ENCODE data around the gene MAP2K2.

The MAP2K2 gene

GRCh38 chr19:4060621-4061177 is 63.2 kb downstream of the MAP2K2 start:
- no peak for DNase-seq (ENCODE audit: low spot score)

DNA sequence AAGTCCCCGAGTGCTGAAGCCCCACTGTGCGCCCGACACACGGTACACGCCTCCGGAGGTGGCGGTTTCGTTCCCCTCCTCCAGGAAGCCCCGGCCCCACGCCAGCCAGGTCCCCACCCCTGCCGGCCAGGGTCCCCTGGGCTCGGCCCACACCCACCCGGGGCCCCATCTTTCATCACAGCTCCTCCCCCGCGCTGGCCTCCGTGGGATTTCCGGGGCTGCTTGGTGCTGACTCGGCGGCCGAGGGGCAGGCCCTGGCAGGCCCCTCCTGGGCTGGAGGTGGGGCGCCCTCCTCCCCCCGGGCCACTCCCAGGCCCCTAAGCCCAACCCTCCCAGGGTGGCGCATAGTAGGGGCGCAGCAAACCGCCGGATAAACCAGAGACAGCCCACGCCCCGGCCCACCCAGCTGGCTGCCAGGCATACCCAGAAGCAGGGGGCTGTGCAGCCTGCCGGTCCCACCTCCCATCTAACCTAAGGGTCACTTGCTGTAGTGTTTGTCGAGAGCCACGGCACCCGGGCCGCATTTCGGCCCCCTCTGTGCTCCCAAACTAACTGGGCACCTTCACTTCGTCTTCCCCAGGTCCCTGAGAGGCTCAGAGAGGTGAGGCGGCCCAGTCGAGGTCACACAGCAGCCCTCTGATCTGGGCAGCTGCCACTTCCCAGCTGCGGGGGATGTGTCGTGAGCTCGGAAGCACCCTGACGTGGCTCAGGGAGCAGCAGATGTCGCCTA is 63.9 kb downstream of the MAP2K2 start:
- no peak for DNase-seq (ENCODE audit: low spot score)

DNA sequence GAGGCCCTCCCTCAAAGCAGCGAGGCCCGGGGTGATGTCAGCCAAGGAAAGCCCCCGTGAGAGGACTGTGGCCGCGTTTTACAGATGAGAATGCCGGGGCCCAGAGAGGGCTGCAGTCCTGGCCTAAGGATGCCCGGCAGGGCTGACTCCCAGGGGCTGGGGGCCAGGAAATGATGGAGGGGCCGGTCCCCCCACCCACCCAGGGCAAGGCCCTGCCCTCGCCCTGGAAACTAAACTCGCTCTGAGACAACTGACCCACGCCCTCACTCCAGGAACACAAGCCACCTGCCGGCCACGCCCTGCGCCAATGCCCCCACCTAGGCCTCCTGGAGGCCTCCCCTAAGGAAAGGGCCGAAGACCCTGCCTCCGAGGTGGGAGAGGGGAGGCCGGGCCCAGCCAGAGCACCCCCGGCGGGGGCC is 64.5 kb downstream of the MAP2K2 start:
- no peak for DNase-seq (ENCODE audit: low spot score)

DNA sequence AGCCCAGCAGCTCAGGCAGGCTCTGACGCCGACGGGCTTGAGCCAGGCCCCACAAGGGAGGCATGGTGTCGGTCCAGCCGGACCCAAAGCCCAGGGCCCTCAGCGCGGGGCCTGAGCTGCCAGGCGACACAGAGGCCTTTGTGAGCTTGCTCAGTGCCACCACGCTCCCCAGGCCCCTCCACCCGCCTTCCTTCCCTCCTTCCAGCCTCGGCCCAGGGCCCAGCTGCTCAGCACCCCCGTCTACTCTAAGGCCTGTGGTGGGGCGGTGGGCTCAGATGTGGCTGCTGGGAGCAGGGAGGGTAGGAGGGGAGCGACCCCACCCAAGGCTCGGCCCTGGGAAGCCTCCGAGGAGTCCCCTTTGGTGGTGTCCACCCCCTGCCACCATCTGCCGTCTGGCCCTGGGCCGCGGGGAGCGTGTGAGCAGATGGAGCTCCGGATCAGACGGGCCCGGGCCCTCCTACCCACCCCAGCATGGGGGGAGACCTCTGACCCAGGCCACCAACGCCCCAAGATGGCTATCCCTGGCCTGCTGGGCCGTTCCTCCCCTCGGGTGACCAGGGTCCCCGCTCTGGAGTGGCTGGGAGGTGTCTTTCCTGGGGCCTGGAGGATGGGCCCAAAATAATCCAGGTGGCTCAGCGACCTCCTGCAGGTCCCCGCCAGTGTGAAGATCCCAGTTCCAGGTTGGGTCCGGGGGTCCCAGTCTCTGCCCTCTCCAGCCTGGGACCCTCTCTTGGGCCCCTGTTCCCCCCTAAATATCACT is 65.0 kb downstream of the MAP2K2 start:
- DNase-seq (ENCODE audit: low spot score) = peak; percentile 85

DNA sequence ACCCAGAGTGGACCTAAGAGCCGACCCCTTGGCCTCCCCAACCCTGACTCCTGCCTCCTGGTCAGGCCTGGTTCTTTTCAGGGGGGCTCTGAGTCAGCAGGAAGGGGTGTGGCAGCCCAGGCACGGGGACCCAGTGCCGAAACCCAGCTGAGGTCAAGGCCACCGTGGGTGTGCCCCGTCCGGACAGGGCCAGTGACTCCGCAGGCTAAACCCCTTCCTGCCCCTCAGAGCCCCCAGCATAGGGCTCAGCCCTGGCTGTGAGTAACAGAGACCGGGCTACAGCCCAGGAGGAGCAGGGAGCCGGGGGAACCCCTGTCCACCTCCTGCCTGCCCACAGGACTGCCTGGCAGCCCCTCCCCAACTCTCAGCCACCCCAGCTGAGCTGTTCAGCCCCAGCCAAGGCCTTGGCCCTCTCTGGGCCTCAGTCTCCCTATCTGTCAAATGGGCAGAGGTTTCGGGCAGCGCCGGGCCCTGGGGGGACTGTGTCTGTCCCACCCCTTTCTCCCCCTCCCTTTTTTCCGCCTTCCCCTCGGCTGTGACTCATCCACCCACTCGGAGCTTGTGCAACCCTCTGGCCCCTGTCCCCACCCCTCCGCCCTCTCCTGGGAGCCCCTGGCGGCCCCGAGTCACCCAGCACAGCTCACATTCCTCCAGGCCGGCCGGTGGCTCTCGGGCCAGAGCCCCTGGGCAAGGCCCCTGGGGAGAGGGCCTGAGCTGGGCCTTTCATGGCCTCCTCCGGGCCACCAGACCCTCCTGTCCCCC is 65.8 kb downstream of the MAP2K2 start:
- DNase-seq (ENCODE audit: low spot score) = no peak

DNA sequence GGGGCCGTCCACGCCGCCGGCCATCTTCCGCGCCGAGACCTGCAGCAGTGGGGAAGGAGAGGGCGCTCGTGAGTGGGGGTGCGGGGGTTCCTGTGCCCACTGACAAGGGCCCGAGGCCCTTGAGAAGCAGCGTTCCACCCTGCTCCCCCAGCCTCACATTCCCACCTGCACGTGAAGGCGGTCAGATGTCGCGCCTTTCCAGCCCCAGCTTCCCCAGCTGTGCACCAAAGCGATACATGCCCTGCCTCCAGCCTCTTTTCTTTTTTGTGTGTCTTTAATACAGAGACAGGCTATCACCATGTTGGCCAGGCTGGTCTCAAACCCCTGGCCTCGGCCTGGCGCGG is 68.7 kb downstream of the MAP2K2 start:
- DNase-seq (ENCODE audit: low spot score) = no peak

GRCh38 chr19:4054441-4055208 is 69.3 kb downstream of the MAP2K2 start:
- no peak for DNase-seq (ENCODE audit: low spot score)

- no peak for DNase-seq (ENCODE audit: low spot score)
These were observed 70.2 kb downstream of the MAP2K2 start for GRCh38 chr19:4053423-4054324.

DNA sequence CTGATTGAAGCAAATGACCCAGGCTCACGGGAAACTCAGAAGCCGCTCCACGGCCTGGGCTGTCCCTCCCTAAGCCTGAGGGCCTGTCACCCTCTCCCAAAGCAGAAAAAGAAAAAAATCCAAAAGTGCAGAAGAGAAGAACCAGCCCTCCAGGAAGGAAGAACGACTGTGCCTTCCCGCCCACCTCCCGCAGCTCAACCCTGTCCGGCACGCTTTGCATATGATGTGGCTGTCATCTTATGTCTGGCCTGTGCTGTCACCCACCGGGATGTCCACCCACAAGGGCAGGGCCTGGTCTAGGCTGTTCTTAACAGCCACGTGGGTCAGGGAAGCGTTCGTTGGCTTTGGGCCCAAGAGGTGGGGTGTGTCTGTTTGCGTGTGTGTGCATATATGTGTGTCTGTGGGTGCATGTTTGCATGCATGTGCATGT is 70.9 kb downstream of the MAP2K2 start:
- no peak for DNase-seq (ENCODE audit: low spot score)

GRCh38 chr19:4052114-4052992 is 71.6 kb downstream of the MAP2K2 start:
- no peak for DNase-seq (ENCODE audit: low spot score)

- DNase-seq (ENCODE audit: low spot score) = no peak
These were observed 72.5 kb downstream of the MAP2K2 start for GRCh38 chr19:4051175-4052101.

- DNase-seq (ENCODE audit: low spot score) = no peak
These were observed 74.5 kb downstream of the MAP2K2 start for GRCh38 chr19:4049432-4049831.

GRCh38 chr19:4046946-4047683 is 76.8 kb downstream of the MAP2K2 start:
- no peak for DNase-seq (ENCODE audit: low spot score)

DNA sequence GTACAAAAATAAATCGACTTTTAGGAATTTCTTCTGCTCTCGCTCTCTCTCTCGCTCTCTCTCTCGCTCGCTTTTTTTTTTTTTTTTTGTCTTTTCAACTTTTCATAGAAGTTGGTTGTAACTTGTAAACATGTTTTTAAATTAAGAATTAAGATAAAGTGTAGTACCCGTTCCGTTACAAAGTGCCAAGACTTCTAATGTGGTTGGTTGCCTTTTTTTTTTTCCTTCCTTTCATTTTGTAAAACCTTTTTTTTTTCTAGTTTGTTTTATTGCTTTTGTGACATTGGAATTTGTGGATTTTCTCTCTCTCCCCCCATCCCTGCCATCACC is 77.6 kb downstream of the MAP2K2 start:
- DNase-seq (ENCODE audit: low spot score) = no peak

DNA sequence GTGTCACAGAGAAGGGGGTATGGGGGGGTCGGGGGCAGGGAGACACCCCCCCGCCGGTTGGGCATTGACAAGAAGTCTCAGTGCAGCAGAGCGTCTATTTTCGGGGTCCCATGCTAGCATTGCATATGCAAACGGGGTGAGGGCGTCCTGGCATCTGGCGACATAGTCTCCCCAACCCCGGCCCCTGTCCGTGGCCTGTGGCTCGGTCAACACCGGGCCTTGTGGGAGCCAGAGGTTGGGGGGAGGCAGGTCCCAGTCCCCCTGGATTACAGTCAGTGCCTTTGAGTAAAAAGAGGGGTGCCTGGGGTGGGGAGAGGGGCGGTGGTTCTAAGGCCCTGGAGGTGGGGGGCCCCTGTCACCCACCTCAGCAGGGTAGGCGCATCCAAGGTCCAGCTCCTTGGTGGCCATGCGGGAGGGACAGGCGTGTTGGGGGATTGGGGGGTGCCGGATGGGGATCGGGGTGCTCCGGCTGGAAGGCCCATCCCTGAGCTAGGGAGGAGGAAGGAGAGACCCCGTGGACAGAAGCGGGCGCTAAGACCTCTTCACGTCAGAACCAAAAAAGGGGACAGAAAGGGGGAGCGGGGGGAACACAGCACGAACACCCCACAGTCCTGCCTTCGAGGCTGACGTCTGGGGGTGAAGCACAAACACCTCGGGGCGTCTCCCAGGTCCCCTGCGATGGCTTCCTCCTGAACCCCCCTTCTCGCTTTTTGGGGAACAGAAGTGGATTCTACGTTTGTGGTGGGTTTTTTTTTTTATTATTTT is 78.1 kb downstream of the MAP2K2 start:
- no peak for DNase-seq (ENCODE audit: low spot score)

GRCh38 chr19:4044990-4045465 is 78.9 kb downstream of the MAP2K2 start:
- no peak for DNase-seq (ENCODE audit: low spot score)
